HUES64 (cell line): ENCODE measurements around the gene ELP1.
"Not testable (repeated sequence)": the region's sequence is repeated elsewhere in the genome, so short reads cannot be mapped to it uniquely, and the experiment has no call there.

Experiments used
- H3K27ac ChIP-seq: 2 replicates; pipeline ENCODE4 v1.7.0; 2013; ENCODE audit warnings: low read depth, low read length, inconsistent platforms
- H3K27me3 ChIP-seq: 2 replicates; pipeline ENCODE4 v1.6.1; 2013; ENCODE audit warnings: mild to moderate bottlenecking, low read length; ENCODE audit not compliant: insufficient read depth
- H3K36me3 ChIP-seq: 2 replicates; pipeline ENCODE4 v1.6.1; 2013; ENCODE audit warnings: mild to moderate bottlenecking, low read length; ENCODE audit not compliant: insufficient read depth
- H3K4me1 ChIP-seq: 2 replicates; pipeline ENCODE4 v1.6.1; 2013; ENCODE audit warnings: mild to moderate bottlenecking, low read length, moderate library complexity; ENCODE audit not compliant: insufficient read depth
- H3K4me3 ChIP-seq: 2 replicates; pipeline ENCODE4 v1.5.1; 2013; ENCODE audit warnings: mild to moderate bottlenecking, low read length, moderate library complexity
- H3K9ac ChIP-seq: 2 replicates; pipeline ENCODE4 v1.6.1; 2013; ENCODE audit warnings: mild to moderate bottlenecking, low read depth, low read length
- H3K9me3 ChIP-seq: 2 replicates; pipeline ENCODE4 v1.6.1; 2013; ENCODE audit warnings: low read depth, low read length; ENCODE audit not compliant: insufficient read depth
- WGBS: fragments of 150-250, 120-280 bp; methylation state at CpG from one replicate; pipeline ENCODE4 v1.1.7; 2013; ENCODE audit warnings: missing lambda C conversion rate; 5-methylcytosine and 5-hydroxymethylcytosine counted together

ELP1 gene

GRCh38 chr9:108899023-108899695 is 34.8 kb downstream of the ELP1 start:
- not testable (repeated sequence) for H3K4me1 ChIP-seq, H3K27me3 ChIP-seq, H3K9ac ChIP-seq, H3K4me3 ChIP-seq, H3K27ac ChIP-seq, H3K9me3 ChIP-seq
- peaks cover 96% of the 10 kb centered on the region for H3K36me3 ChIP-seq
- WGBS: 95% methylated on average over 8 of the region's 8 CpGs

DNA sequence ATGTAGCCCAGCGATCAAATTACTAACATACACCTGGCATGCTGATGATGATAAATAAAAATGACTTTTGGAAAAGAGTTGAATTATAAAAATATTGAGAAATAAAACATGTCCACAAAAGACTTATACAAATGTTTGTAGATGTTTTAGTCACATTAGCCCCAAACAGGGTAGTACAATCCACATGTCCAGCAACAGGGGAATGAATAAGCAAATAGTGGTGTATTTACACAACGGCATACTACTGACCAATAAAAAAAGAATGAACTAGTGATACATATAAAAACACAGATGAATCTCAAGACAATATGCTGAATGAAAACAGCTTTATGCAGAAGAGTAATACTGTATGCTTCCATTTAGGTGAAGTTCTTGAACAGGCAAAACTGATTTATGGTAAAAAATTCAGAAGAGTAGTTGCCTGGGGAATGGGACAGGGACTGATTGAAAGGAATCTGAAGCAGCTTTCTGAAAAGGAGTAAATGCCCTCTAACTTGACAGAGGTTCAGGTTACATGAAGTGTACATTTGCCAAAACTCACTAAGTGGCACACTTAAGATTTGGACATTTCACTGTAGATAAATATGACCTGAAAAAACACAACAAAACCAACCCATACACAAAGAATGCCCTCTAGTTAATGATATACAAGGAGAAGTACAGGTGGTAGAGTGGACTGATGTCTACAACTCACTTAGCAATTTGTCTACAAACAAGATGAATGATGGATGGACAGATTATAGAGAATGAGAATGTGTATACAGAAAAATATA is 36.4 kb downstream of the ELP1 start:
- no peak overlapping the region for H3K4me3 ChIP-seq
- no peaks in the 10 kb centered on the region for H3K9me3 ChIP-seq
- 100% methylated on average over 1 of the region's 2 CpGs for WGBS
- no peak overlapping the region for H3K9ac ChIP-seq
- H3K27me3 ChIP-seq: no peaks in the 10 kb centered on the region
- no peak overlapping the region for H3K27ac ChIP-seq
- no peaks in the 10 kb centered on the region for H3K4me1 ChIP-seq
- H3K36me3 ChIP-seq: peaks cover 97% of the 10 kb centered on the region

DNA sequence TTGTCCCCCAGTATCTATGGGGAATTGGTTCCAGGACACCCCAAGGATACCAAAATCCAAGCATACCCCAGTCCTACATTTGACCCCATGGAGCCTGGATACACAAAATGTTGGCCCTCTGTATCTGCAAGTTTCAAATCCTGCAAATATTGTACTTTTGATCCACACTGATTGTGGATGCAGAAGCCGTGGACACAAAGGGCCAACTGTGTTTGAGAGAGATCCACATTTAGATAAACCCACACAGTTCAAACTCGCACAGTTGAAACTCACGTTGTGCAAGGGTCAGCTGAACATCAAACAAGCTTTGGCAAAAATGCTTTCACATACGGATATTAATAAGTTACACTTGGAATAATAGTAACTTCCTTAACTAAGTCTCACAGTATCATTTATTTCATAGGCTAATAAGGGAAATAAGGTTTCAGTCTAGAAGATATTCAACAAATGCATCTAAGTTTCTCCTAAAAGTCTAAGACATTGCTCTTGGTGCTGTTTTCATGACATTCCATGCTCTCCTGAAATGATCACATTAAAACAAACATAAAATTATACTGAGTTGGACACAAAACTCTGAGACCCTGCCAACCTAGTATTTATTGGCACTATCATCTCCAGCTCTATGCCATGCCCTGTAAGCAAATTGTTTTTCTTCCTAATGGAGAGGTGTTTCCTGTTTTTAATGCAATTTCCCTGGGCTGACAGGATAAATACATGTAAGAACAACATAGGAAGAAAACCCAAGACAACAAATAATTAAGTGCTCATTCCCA is 39.5 kb downstream of the ELP1 start:
- H3K9me3 ChIP-seq: no peaks in the 10 kb centered on the region
- no peaks in the 10 kb centered on the region for H3K4me1 ChIP-seq
- peaks cover 99% of the 10 kb centered on the region for H3K36me3 ChIP-seq
- 94% methylated on average over 4 of the region's 4 CpGs for WGBS
- no peak overlapping the region for H3K9ac ChIP-seq
- no peak overlapping the region for H3K27ac ChIP-seq
- H3K27me3 ChIP-seq: no peaks in the 10 kb centered on the region
- no peak overlapping the region for H3K4me3 ChIP-seq

DNA sequence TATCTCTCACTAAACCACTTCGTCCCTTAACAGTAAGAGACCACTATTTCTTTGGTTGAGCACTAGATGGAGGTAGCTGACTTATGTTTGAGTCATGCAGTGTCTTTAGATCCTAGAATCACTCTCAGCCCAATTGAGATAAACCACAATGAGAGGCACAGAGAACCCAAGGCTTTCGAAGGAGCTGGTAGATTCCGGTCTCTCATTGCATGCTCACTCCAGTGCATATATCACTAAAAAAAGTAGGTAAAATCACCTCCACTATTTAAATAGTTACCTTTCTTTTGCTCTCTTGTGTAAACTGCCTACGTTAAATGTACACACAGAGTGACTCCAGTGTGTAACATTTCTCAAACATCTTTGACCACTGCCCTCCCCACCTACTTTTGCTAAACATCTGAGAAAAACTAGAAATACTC is 44.3 kb downstream of the ELP1 start:
- Histone ChIP-seq H3K36me3 (peaks cover 87% of the 10 kb centered on the region), H3K9me3 (no peaks in the 10 kb centered on the region), H3K4me3 (no peak overlapping the region), H3K27me3 (no peaks in the 10 kb centered on the region), H3K9ac (no peak overlapping the region), H3K4me1 (no peaks in the 10 kb centered on the region), H3K27ac (no peak overlapping the region)
- WGBS: 99% methylated on average over 4 of the region's 4 CpGs

- not testable (repeated sequence) for H3K27ac ChIP-seq, H3K4me1 ChIP-seq
These were observed 47.2 kb downstream of the ELP1 start for GRCh38 chr9:108886594-108887271.

GRCh38 chr9:108885643-108886348 is 48.1 kb downstream of the ELP1 start:
- H3K27me3 ChIP-seq: no peaks in the 10 kb centered on the region
- H3K9me3 ChIP-seq: no peaks in the 10 kb centered on the region
- H3K36me3 ChIP-seq: peaks cover 74% of the 10 kb centered on the region
- H3K27ac ChIP-seq: no peak overlapping the region
- no peaks in the 10 kb centered on the region for H3K4me1 ChIP-seq
- H3K4me3 ChIP-seq: no peak overlapping the region
- 91% methylated on average over 1 of the region's 1 CpG for WGBS
- no peak overlapping the region for H3K9ac ChIP-seq

More at GRCh38 chr9:108886594-108887271, 47.2 kb downstream of the ELP1 start:
- not testable (repeated sequence) for H3K27me3 ChIP-seq, H3K9ac ChIP-seq, H3K9me3 ChIP-seq, H3K4me3 ChIP-seq
- 95% methylated on average over 3 of the region's 3 CpGs for WGBS
- H3K36me3 ChIP-seq: peaks cover 74% of the 10 kb centered on the region

DNA sequence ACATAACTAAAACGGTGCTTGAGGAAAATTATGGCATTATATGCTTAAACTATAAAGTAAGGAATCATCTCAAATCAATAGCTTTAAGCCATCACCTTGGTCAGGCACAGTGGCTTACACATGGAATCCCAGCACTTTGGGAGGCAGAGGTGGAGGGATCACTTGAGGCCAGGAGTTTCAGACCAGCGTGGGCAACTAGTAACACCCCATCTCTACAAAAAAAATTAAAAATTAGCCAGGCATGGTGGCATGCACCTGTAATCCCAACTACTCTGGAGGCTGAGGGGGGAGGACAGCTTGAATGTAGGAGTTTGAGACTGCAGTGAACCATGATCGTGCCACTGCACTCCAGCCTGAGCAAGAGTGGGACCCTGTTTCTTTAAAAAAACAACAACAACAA is 49.2 kb downstream of the ELP1 start:
- Histone ChIP-seq H3K36me3 (peaks cover 74% of the 10 kb centered on the region), H3K9me3 (no peaks in the 10 kb centered on the region), H3K4me3 (no peak overlapping the region), H3K9ac (no peak overlapping the region), H3K27me3 (no peaks in the 10 kb centered on the region), H3K27ac (no peak overlapping the region), H3K4me1 (no peaks in the 10 kb centered on the region)
- WGBS: 90% methylated on average over 2 of the region's 3 CpGs

DNA sequence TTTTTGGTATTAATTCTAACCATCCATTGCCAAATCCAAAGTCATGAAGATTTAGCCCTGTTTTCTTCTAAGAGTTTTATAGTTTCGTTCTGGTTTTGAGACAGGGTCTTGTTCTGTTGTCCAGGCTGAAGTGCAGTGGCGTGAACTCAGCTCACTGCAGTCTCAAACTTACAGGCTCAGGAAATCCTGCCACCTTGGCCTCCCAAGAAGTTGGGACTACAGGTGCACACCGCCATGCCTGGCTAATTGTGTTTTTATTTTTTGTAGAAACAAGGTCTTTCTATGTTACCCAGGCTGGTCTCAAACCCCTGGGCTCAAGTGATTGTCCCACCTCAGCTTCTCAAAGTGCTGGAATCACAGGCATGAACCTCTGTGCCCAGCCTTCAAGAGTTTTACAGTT is 50.8 kb downstream of the ELP1 start:
- Histone ChIP-seq H3K9me3 (no peaks in the 10 kb centered on the region), H3K36me3 (peaks cover 74% of the 10 kb centered on the region), H3K4me3 (no peak overlapping the region), H3K27ac (no peak overlapping the region), H3K9ac (no peak overlapping the region), H3K4me1 (no peaks in the 10 kb centered on the region), H3K27me3 (no peaks in the 10 kb centered on the region)
- 95% methylated on average over 3 of the region's 3 CpGs for WGBS

DNA sequence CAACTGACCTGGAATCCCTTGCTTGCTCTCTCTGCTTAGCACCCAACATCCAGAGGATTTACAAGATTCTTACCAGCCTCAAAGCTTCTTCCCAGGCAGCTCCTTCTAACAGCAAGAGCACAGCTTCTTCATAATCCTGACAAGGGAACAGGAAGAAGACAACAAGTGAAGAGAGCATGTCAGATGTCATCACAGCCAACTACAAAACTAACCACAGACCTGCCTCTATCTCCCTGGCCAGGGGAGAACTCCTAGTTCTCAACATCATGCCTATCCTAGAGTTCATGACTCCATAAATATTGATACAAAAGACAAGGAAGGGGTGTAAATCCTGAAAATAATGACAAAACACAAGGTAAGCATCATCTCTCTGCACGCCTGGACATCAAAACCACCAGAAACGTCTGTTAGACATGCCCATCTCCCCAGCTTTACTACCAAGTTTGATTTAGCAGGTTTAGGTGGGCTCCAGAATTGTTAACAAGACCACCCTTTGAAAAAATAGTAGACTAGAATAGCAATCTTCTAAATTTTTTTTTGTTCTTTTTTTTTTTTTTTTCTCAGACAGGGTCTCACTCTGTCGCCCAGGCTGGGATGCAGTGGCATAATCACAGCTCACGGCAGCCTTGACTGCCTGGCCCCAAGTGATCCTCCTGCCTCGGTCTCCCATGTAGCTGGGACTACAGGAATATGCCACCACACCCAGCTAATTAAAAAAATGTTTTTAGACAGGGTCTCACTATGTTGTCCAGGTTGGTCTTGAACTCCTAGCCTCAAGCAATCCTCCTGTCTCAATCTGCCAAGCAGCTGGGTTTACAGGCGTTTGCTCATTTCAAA is 51.7 kb downstream of the ELP1 start:
- Histone ChIP-seq H3K27ac (no peak overlapping the region), H3K9me3 (no peaks in the 10 kb centered on the region), H3K27me3 (no peaks in the 10 kb centered on the region), H3K9ac (no peak overlapping the region), H3K4me3 (no peak overlapping the region), H3K36me3 (peaks cover 74% of the 10 kb centered on the region), H3K4me1 (no peaks in the 10 kb centered on the region)
- WGBS: 94% methylated on average over 6 of the region's 6 CpGs

DNA sequence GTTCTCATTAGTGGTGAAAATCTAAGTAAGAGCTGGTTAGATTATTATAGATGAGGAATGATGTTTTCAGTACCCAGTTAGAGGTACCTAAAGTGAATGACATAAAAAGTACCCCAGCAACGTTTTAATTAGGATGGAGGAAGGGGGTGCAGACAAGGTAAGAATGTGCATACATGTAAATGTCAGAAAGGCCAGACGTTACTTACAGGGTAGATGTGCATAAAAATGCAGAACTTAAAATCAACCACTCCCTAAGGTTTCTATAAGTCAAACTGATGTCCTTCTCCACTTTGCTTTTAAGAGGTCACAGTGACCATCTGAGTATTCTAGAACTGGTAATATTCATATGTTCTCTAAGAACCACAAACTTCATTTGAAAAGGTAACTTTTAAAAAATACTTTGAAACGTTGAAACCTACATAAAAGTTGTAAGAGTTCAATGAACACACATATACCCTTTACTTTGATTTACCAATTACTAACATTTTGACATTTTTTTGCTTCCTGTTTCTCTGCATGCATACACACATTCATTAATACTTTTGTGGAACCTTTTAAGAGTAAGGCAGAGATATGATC is 53.1 kb downstream of the ELP1 start:
- Histone ChIP-seq H3K4me1 (no peaks in the 10 kb centered on the region), H3K36me3 (peaks cover 81% of the 10 kb centered on the region), H3K4me3 (no peak overlapping the region), H3K9ac (no peak overlapping the region), H3K9me3 (no peaks in the 10 kb centered on the region), H3K27me3 (no peaks in the 10 kb centered on the region), H3K27ac (no peak overlapping the region)
- WGBS: 87% methylated on average over 3 of the region's 3 CpGs
